ENCODE measurements around the gene FBXO9. TPM values are rescaled to one million over a fixed set of nuclear protein-coding genes. Genes with fewer than 3 reads are reported as not detected.

Gene FBXO9
- total RNA-seq, 1 donor from 2014 or later, result 41.6 TPM

DNA sequence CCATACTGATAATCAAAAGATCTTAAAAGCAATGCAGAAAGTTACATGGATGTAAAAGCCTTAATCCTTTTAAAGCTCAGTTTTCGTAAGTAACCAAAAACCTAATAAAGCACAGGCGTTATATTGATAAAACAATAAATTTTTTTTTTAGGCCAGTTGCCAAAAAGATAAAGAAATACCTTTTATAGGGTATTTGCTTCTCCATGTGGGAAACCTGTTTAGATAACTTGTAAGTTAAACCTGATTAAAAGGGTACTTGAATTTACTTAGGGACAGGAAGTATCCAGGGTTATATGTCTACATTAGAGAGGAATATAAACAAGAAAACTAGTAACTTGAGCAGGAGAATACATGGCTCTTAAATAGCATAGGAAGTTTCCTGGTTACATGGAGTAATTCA, 21.1 kb downstream of the FBXO9 start:
- FAIRE-seq (no peak), DNase-seq (ENCODE audit: low spot score in 2 of 2) (no peak)

- FAIRE-seq (no peak), DNase-seq (ENCODE audit: low spot score in 2 of 2) (no peak)
Observed at GRCh38 chr6:53089948-53090347, 24.7 kb downstream of the FBXO9 start.

GRCh38 chr6:53090576-53090975, 25.4 kb downstream of the FBXO9 start:
- FAIRE-seq (no peak), DNase-seq (ENCODE audit: low spot score in 2 of 2) (no peak)

DNA sequence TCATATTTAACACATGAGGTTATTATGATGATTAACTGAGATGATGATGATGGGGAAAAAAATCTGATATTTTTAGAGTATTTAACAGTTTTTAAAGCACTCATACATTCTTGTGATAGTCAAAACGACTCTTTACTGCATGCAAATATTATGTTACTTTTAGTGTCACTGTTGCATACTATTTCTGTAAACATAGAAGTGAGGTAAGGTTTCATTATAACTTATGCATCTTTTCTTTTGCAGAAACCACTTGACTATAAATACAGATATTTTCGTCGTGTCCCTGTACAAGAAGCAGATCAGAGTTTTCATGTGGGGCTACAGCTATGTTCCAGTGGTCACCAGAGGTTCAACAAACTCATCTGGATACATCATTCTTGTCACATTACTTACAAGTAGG, 30.1 kb downstream of the FBXO9 start:
- FAIRE-seq (no peak), DNase-seq (ENCODE audit: low spot score in 2 of 2) (no peak)

DNA sequence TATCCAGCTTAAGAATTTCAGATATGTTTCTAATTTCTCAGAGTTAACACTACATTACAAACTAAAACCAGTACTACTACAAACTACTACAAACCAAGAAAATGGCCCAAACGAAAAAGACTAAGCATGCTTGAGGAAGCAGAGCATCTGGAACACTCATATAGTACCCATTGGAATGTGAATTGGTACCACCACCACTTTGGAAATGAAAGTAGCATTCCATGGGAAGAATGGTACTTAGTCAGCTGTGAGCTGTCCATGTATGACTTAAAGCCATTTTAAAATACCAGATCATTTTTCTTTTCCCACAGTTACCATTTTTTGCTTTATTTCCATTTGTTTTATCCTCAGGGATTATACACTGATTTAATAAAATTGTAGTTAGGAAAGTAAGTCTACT, 30.5 kb downstream of the FBXO9 start:
- FAIRE-seq (no peak), DNase-seq (ENCODE audit: low spot score in 2 of 2) (no peak)

DNA sequence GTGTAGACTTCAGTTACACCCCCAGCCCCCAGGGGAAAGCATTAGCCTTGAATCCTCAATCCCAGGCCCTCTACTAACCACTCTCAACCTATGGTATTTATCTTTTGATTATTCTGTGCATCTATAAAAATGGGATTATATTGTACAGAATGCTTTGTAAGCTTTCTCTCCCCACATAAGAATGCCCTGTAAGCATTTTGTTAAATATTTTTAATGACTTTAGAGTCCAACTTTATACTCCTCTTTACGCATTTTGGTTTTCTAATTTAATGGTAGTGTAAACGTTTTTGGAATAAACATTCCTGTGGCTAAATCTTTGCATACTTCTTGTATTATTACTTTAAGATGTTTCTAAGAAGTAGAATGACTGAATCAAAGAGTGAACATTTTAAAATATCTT, 35.4 kb downstream of the FBXO9 start:
- FAIRE-seq (no peak), DNase-seq (ENCODE audit: low spot score in 2 of 2) (no peak)

DNA sequence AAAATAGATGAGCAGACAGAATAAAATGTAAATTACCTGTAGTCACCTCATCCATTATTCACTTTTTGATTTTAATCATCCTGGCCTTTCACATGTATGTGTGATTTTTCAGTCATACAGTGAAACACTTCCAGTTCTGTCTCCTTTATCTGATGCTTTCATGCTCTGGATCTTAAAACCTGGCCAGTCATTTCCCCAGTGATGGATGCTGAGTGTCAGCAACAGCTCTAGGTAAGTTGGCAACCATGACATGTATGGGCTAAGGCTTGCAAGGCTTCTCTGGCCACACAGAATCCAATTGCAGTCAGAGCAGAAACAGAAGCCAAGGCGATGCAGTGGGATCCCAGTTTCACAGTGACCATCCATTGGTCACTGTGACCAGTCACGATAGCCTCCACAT, 35.8 kb downstream of the FBXO9 start:
- FAIRE-seq (no peak), DNase-seq (ENCODE audit: low spot score in 2 of 2) (no peak)

GRCh38 chr6:53103993-53104675, 38.9 kb downstream of the FBXO9 start:
- DNase-seq (ENCODE audit: low spot score in 2 of 2) (no peak), FAIRE-seq (no peak)

DNA sequence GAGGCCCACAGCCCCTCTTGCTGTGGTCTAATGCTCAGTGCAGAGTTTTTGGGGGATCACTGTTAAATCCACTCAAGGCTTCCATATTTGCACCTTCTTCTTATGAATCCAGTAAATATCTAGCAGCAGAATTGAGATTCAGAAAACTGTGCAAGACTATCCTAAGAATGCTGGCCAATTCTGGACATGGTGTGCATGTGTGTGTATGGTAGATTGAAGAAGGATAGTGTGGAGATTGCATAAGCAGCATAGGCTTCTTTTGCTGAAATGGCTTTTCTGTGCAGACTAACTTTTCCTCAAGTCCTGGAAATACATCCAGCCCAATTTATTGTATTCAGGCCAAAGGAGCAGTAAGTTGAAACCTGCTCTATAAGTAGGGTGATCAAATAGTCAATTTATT, 39.7 kb downstream of the FBXO9 start:
- FAIRE-seq, result no peak
- no peak for DNase-seq (ENCODE audit: low spot score in 2 of 2)

- no peak for FAIRE-seq
- no peak for DNase-seq (ENCODE audit: low spot score in 2 of 2)
Observed at GRCh38 chr6:53107091-53107490, 41.9 kb downstream of the FBXO9 start.

GRCh38 chr6:53109612-53110011, 44.4 kb downstream of the FBXO9 start:
- DNase-seq (ENCODE audit: low spot score in 2 of 2) (no peak), FAIRE-seq (no peak)

- no peak for FAIRE-seq
- DNase-seq (ENCODE audit: low spot score in 2 of 2), result no peak
Observed at GRCh38 chr6:53111865-53112264, 46.7 kb downstream of the FBXO9 start.

- FAIRE-seq (no peak), DNase-seq (ENCODE audit: low spot score in 2 of 2) (no peak)
Observed at GRCh38 chr6:53112404-53112803, 47.2 kb downstream of the FBXO9 start.

DNA sequence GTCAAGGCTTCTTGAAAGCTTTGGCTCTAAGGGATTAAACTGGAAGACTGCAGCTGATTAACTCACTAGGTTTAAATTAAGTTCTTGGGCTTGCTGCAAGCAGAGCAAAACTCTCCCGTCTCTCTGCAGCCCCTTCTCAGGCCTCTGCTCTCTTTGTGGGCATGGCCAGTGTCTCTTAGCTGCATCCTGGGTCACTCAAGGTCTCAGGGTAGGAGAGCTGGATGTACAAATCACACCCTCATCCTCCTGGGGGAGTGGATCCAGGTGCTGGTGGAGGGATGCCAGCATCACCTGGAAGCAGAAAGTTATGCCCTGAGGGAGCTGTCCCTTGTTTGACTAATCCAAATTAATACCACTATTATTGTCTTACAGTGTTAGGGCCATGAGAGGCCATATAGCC, 47.7 kb downstream of the FBXO9 start:
- FAIRE-seq, result no peak
- DNase-seq (ENCODE audit: low spot score in 2 of 2), result no peak

DNA sequence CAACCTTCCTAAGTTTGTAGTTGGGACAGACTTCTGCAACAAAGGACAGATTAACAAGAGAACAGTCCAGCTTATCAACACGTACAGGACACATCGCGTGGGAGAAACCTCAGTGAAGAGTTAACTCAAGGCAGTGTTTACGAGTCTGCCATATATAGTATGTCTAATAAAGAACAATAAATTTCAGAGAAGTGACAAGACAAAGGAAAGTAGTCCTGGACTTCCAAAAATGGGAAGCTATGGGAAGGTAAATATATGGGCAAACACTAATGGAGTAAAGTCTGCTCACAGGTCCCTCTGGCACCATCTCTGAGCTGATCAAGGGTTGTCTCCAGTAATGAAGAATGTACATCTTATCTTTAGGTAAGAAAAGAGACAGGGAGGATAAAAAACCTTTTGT, 48.5 kb downstream of the FBXO9 start:
- no peak for FAIRE-seq
- DNase-seq (ENCODE audit: low spot score in 2 of 2), result no peak

GRCh38 chr6:53115113-53115512, 49.9 kb downstream of the FBXO9 start:
- no peak for DNase-seq (ENCODE audit: low spot score in 2 of 2)

DNA sequence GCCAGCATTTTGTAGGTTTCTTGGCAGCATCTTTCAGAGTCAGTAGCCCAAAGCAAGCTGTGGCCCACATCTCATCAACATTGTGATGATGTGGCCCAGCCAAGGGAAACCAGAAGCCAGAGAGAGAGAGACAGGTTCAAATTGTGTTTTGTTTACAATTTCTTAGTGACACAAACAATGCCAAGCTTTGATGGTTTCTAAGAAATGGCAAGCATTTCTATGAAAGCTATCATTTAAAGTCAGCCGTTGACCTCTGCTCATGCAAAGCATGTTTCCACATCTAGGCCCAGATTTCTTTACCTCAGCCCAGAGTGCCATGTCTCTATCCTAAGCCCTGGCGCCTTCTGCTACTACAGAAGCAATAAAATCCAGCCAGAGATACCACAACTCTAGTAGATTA, 50.5 kb downstream of the FBXO9 start:
- no peak for DNase-seq (ENCODE audit: low spot score in 2 of 2)
- no peak for FAIRE-seq

More at GRCh38 chr6:53115113-53115512, 49.9 kb downstream of the FBXO9 start:
- no peak for FAIRE-seq

DNA sequence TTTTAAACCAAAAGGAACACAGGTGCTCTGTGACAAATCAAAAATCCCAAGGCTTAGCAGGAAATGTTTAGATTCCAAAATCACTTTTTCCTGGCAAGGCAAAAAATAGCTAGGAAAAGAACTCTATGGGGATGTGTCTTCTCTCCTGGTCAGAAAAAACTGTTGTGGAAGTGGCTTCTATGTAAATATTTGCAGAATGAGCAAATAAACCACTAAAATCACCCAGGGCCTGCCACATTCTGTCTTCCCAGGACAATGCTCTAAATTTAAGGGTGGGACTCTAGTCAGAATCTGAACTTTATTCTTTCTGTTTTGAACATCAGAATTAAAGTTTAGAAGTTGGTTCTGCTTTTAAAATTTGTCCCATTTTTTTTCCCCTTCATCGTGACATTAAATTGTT, 54.1 kb downstream of the FBXO9 start:
- FAIRE-seq (no peak), DNase-seq (ENCODE audit: low spot score in 2 of 2) (no peak)

GRCh38 chr6:53119772-53120409, 54.7 kb downstream of the FBXO9 start:
- FAIRE-seq (no peak), DNase-seq (ENCODE audit: low spot score in 2 of 2) (no peak)

GRCh38 chr6:53124131-53124800, 59.1 kb downstream of the FBXO9 start:
- no peak for DNase-seq (ENCODE audit: low spot score in 2 of 2)
- FAIRE-seq, result no peak

DNA sequence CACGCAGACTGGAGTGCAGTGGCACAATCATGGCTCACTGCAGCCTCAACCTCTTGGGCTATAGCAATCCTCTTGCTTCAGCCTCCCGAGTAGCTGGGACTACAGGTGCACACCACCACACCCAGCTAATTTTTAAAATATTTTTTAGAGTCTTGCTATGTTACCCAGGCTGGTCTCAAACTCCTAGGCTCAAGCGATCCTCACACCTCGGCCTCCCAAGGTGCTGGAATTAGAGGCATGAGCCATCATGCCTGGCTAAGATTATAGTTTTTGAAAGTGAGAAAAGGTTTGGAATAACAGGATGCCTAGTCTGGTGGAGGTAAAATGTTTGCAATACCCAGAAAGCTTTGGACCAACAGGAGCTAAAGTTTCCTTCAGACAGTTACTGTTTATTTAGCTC, 60.1 kb downstream of the FBXO9 start:
- FAIRE-seq (no peak), DNase-seq (ENCODE audit: low spot score in 2 of 2) (no peak)

- no peak for FAIRE-seq
- no peak for DNase-seq (ENCODE audit: low spot score in 2 of 2)
Observed at GRCh38 chr6:53128842-53129241, 63.6 kb downstream of the FBXO9 start.

Data from frontal cortex (tissue), 4 donors.